HG03442 (cell line): Measurements from ENCODE around the gene IGF1.

Experiments
- ATAC-seq: cut with Tn5 transposase; IDR thresholded peaks from one replicate; pipeline ENCODE4 v1.9.1; 2021; ENCODE audit warnings: mild to moderate bottlenecking, moderate library complexity; ENCODE audit not compliant: unreplicated experiment

Gene IGF1

DNA sequence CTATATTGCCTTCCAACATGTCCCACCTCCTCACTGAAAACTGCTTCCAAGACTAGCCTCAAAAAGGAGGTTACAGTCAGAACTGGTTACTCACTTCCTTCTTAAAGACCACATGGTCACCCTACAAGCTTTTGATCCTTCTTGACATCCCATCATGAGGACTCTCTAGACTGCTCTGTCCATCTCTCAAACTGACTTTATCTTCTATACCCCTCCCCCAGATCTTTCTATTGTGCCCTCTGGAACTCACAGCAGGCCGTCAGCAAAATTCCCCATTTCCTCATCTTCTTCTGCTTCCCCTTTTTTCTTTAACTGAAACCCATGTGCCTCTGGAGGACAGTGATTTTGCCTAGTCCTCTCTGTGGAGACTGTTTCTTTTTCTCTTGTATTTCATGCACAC, 18.1 kb upstream of the IGF1 start:
- ATAC-seq, result no peak

GRCh38 chr12:102497743-102498142, 17.4 kb upstream of the IGF1 start:
- ATAC-seq, result no peak

DNA sequence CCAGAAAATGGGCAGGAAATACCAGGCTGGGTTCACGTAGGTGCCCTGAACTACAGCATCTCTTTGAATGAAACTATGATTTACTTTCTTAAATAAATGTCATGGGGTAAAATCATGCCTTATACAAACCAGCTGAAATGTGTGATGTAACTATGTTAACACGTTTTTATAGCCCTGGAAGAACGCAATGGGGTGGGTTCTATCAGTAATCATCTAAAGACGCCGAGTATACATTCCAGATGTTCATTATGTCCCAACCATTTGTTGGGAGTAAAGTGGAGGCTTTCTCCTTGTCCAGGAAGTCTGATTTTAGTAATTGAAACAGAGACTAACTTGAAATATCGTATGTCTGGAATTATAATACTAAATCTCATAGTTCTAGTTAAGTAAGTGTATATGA, 16.2 kb upstream of the IGF1 start:
- ATAC-seq, result no peak

DNA sequence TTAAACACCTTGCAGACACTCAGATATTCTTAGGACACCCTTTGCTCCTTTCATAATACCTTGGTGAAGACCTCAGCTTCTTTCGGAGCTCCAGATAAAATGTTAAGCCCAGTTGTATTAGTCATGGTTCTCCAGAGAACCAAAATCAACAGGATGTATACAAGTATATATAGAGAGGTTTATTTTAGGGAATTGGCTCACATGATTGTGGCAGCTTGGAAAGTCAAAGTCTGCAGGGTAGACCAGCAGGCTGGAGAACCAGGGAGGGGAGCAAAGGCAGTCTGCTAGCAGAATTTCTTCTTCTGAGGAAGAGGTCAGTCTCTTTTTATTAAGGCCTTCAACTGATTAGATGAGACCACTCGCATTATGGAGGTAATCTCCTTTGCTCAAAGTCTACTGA, 6.9 kb upstream of the IGF1 start:
- ATAC-seq, result no peak

DNA sequence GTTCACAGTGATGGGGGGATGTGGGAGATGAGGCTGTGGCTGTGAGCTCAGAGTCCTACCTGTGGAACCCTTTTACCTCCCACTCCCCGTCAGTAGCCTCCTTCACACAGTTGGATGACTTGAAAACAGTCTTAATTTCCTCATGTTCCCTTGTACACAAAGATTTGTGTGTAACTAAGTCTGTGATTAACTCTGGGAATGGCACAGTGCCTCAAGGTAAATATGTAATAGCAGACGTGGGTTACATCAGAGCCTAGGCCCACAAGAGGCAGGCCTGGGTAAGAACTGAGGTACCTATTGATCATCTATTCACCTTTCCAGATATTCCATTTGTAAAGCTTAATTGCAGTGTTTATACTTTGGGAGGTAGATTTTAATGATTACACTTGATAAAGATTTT, 5.8 kb upstream of the IGF1 start:
- ATAC-seq, result no peak

- peak; percentile 57 for ATAC-seq
Measured at GRCh38 chr12:102484428-102484958, 4.1 kb upstream of the IGF1 start.

DNA sequence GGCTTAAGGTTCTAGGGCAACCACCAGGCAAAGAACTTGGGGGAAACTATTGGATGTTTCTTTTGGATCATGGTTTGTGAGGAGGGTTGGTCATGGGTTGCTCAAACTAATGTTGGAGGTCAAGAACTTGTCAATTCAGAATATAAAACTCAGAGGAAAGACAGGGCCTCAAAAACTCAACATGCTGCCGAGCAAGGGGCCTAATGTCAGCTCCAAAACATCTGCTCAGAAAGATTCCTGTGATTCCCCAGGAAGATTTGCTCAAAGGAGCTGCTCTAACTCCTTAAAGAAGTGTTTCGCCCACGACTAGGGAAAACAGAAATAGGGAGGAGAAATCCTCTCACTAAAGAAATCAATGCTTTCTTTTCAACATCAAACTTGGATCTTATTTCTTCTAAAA, 3.7 kb upstream of the IGF1 start:
- peak; percentile 14 for ATAC-seq

GRCh38 chr12:102483466-102483865, 3.1 kb upstream of the IGF1 start:
- ATAC-seq, result peak; percentile 63

DNA sequence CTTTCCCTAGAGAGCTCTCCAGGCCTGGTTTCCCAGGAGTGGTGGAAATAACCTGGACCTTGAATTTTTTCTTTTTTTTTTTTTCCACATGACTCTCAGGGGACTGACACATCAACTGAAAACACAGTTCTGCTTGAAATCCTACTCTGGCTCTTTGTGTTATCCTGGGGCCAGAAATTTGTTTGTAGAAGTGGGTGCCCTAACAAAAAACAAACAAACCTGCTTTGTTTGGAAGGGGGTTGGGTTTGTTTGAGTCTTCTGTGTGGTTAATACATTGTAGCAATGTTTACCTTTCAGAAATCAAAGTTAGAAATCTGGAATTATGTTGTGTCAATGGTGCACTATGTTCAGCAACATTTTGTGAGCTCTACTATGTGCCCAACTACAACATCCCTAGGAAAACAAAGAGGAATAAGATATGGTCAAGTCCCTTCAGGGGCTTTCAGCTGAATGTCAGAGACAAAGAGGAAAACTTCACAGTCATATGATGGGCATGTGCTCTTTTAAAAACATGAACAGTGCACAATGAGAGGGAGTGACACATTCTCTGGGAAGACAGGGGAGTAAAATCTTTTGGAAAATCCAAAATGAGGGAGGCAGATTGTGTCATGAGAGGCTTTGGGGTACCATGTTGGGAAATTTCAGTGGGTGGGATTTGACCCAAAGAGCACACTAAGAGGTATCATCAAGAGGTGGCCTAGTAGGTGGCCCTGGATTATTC, 1.5 kb upstream of the IGF1 start:
- no peak for ATAC-seq

- no peak for ATAC-seq
Measured at GRCh38 chr12:102479939-102480338, 424 bp downstream of the IGF1 start.

GRCh38 chr12:102479099-102479885, 1.1 kb downstream of the IGF1 start:
- peak; percentile 27 for ATAC-seq

DNA sequence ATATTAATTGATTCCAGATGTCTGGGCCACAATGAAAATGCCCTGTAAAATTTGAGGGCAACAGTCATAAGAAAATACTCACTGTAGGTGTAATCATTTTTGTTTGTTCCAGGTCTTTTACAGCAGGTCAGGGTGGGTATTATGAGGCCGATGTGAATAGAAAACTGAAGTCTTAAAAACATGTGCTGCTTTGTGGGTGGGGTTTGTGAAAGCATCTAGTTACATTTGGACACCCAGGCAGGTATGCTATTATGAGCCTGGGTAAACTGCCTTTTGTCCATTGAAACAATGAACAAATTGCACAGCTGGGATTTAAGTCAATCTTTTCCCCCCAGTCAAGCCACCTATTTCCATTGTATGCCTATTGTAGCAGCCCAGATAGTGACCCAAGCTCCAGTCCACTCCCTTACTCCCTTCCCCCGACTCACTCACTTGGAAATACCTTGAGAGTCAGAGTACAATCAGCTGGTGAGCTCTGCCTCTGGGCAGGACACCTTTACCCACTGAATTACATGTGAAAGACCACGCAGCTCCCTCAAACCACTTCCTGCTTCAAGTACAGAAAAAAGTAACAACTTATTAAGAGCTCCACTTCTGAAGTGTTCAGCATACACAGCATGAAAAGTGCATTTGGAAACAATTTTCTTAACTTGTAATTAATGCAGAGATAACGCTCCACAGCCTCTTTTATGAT, 1.8 kb downstream of the IGF1 start:
- peak; percentile 58 for ATAC-seq

DNA sequence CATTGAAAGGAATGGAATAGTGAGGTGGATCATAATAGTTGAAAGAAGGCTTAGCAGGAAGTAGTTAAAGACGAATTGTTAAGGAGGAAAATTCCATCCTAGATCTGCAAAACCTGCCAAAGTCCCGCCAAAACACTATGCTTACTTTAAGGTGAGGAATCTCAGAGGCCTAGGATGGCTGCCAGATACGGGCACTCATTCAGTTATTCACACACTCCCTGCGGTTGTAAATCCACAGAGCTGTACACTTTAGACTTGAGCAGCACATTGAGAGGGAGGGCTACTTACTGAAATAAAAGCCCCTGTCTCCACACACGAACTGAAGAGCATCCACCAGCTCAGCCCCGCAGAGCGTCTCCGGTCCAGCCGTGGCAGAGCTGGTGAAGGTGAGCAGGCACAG, 5.0 kb downstream of the IGF1 start:
- no peak for ATAC-seq

DNA sequence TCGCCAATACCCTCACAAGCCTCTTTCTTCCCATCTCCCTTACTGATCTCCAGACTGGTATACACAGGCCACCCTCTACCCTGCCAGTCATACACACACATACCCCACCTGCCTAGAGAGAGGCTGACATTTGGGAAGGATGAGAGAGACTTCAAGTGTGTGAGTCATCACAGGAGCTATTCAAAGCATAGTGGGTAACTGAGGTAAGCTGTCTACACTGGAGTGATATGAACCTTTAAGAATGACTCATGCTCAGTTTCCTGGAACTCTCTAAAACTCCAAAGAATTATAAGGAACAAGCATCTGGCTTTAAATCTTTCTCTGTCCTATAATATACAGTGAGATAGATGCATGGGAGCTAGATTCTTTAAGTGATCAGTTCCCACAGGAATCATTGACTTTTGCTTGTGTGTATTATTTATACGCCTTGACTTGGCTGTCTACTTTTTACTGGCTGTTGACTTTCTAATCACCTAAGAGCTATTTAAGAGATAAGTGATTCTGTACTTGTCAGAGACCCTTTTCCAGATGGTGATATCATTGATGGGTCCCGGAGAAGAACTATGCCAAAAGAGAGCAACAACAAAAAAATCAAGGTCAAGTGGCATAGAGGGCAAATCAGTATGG, 5.8 kb downstream of the IGF1 start:
- no peak for ATAC-seq

DNA sequence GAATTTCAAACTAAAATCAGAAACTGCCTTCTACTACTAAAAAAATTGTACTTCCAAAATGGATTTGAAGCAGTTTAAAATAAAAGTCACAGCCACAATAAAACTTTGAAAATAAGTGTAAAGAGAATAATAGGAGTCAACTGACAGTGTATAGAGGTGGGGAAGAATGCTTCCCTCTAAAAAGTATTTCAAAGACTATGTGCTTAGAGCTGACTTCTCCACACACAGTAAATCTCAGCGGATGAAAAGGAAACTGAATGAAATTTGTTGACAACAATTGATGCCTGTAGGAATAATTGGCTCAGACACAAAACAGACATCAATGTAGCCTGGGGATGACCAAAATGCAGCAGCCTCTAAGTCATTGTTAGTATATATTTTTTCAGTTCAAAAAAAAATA, 7.9 kb downstream of the IGF1 start:
- no peak for ATAC-seq

GRCh38 chr12:102471556-102471955, 8.8 kb downstream of the IGF1 start:
- no peak for ATAC-seq

DNA sequence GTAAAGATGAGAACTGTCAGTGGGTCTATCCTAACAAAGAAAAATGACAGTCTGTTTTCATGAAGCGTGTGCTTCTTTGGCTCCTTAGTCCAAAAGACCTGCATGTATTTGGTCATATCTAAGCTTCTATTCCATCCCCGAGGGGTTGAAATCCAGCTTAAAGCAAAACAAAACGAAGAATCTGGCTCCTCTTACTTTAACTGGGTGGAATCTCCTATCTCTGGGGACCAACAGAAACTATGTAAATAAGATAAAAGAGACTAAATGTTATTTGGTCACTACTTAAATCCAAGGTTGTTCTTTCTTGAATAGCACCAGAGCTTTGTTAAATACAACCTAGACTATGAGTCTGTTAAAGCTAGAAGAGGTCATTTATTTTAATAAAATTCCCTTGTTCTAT, 9.4 kb downstream of the IGF1 start:
- ATAC-seq, result no peak

DNA sequence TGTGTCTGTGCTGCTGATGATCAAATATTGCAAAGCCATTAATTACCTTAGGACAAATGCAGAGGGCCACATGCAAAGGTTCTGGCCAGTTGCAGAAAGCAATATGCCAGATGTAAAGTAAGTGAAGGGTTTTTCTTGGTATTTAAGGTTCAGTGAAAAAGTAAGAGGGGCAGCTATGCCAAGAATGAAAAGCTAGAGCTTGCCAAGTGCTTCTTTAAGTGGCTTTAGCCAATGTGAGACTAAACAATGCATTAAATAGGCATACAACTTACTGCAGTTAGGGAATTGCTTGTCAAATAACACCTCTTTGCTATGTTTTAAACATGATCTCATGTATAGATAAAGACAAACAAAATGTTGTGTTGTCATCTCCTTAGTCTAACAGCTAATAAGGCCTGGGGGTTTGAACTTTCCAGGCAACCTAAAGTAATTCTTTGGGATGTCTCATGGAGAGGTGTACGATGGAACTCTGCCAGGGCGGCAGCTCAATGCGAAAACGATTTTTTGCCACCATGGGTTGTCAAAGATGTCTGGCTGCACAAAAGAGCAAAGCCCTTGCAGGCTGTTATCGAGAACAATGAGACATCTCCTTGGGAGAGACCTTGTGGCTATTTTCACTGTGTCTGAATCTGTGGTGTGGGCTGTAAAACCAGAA, 12.0 kb downstream of the IGF1 start:
- no peak for ATAC-seq

- no peak for ATAC-seq
Measured at GRCh38 chr12:102465762-102466560, 14.4 kb downstream of the IGF1 start.
